ENCODE measurements around the gene MGRN1.

The MGRN1 gene

DNA sequence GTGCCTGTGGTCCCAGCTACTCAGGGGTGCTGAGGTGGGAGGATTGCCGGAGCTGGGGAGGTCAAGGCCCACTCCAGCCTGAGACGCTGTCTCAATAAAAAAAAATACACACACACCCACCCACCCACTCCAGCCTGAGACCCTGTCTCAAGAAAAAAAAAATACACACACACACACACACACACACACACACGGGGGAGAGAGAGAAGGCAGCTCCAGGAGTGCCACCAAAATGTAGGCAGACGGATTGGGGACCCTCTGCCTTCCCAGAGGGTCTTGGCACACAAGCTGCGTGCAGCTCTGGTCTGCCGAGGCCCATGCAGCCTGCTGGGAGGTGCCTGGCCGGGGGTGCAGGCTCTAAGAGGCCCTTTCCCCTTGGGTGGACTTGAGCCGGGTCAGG lies 62.8 kb downstream of the MGRN1 start:
- Histone ChIP-seq H3K36me3 (replicated peaks; ENCODE audit: insufficient read depth, low read length) (no peaks in the 10 kb centered on the region), H3F3A (ENCODE audit: insufficient read depth, low read length) (no peaks in the 10 kb centered on the region), H3K4me3 (ENCODE audit: low read length) (no peak overlapping the region), H4K20me1 (ENCODE audit: insufficient read depth, low read length) (no peaks in the 10 kb centered on the region), H3K27me3 (replicated peaks; ENCODE audit: insufficient read depth, low read length) (no peaks in the 10 kb centered on the region), H3K9me2 (replicated peaks; ENCODE audit: insufficient read depth, low read length) (no peaks in the 10 kb centered on the region), H3K4me1 (ENCODE audit: low read length) (0 out of 2 replicates have a peak, but pooled peaks cover 3% of the 10 kb centered on the region), H3K27ac (ENCODE audit: low read length) (no peak overlapping the region), H2AFZ (ENCODE audit: low read length) (no peak overlapping the region), H3K9ac (ENCODE audit: low read length) (no peak overlapping the region), H3K4me2 (ENCODE audit: low read depth, low read length) (no peak overlapping the region), H3K79me2 (ENCODE audit: low read length) (no peaks in the 10 kb centered on the region), H3K9me3 (replicated peaks; ENCODE audit: insufficient read depth, low read length) (no peaks in the 10 kb centered on the region)
- TF ChIP-seq EZH2phosphoT487 (IDR thresholded peaks at IDR 0.05; ENCODE audit: low read length): no peak
- no peak for TF ChIP-seq CTCF (IDR thresholded peaks at IDR 0.05; ENCODE audit: low read length)
- TF ChIP-seq EZH2 (optimal IDR thresholded peaks at IDR 0.05; ENCODE audit: low read depth, low read length): no peak
- DNase-seq: no peak

DNA sequence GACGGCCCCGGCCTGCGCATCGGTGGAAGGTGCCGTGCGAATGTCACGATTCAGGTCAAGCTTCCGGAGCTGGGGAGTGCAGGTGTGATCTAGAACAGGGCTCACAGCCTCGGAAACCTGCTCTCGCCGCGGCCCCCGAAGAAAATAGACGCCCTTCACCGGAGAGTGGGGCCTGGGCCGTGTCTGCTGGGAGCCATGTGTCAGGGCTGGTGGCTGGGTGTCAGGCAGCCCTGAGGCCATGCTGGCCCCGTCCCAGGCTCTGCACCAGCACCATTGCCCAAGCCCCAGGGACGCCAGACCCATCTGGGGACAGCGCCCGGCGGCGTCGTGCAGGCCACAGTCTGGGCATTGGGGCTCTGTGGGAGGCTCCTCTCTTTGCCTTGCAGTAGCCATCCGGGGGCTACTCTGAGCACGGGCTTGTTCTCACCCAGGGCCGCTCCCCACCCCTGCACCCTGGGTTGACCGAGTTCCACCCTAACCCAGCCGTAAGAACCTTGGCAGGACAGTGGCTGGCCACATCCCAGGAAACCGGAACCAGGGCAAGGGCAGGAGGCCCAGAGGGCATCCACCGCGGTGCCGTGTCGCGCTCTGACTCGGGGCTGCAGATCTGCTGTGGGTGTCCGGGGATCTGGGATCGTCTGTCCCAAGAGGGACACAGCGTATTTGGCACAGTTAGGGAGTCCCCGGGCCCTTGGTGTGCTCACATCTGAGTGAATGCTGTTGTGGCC lies 63.5 kb downstream of the MGRN1 start:
- peaks cover 7% of the 10 kb centered on the region; the same call in 1 of the 2 replicates for H3K4me1 ChIP-seq (ENCODE audit: low read length)

DNA sequence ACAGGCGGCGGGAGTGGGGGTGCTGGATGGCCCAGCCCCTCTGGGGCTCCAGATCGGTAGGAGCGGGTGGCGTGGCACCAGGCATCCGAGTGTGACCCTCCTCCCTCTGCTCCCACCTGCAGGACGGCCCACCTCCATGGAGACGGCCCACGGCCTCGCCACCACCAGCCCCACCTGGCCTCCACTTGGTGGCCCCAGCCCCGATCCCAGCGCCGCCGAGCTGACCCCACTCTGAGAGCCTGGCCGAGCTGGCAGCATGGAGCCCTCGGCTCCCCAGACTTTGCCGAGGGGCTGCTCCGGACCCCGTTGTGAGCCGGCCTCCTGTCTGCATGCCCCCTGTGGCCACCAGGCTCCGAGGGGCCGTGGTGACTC lies 64.0 kb downstream of the MGRN1 start:
- Histone ChIP-seq H4K20me1 (ENCODE audit: insufficient read depth, low read length) (no peaks in the 10 kb centered on the region), H2AFZ (ENCODE audit: low read length) (no peak overlapping the region), H3K27me3 (replicated peaks; ENCODE audit: insufficient read depth, low read length) (no peaks in the 10 kb centered on the region), H3K27ac (ENCODE audit: low read length) (no peak overlapping the region), H3K4me3 (ENCODE audit: low read length) (no peak overlapping the region), H3K4me2 (ENCODE audit: low read depth, low read length) (no peak overlapping the region), H3K4me1 (ENCODE audit: low read length) (peaks cover 7% of the 10 kb centered on the region; the same call in 1 of the 2 replicates), H3F3A (ENCODE audit: insufficient read depth, low read length) (no peaks in the 10 kb centered on the region), H3K9me2 (replicated peaks; ENCODE audit: insufficient read depth, low read length) (no peaks in the 10 kb centered on the region), H3K36me3 (replicated peaks; ENCODE audit: insufficient read depth, low read length) (no peaks in the 10 kb centered on the region), H3K9ac (ENCODE audit: low read length) (no peak overlapping the region), H3K9me3 (replicated peaks; ENCODE audit: insufficient read depth, low read length) (no peaks in the 10 kb centered on the region), H3K79me2 (ENCODE audit: low read length) (peaks cover 1% of the 10 kb centered on the region)
- DNase-seq: no peak
- TF ChIP-seq EZH2phosphoT487 (IDR thresholded peaks at IDR 0.05; ENCODE audit: low read length) (no peak), CTCF (IDR thresholded peaks at IDR 0.05; ENCODE audit: low read length) (no peak), EZH2 (optimal IDR thresholded peaks at IDR 0.05; ENCODE audit: low read depth, low read length) (no peak)

More for the DNA sequence above, 63.5 kb downstream of the MGRN1 start:
- H3K4me3 ChIP-seq (ENCODE audit: low read length): no peak overlapping the region
- no peaks in the 10 kb centered on the region for H3K27me3 ChIP-seq (replicated peaks; ENCODE audit: insufficient read depth, low read length)
- no peaks in the 10 kb centered on the region for H3K79me2 ChIP-seq (ENCODE audit: low read length)
- H3F3A ChIP-seq (ENCODE audit: insufficient read depth, low read length): no peaks in the 10 kb centered on the region
- no peak overlapping the region for H3K9ac ChIP-seq (ENCODE audit: low read length)
- no peak for DNase-seq
- no peak overlapping the region for H3K4me2 ChIP-seq (ENCODE audit: low read depth, low read length)
- TF ChIP-seq EZH2phosphoT487 (IDR thresholded peaks at IDR 0.05; ENCODE audit: low read length) (no peak), EZH2 (optimal IDR thresholded peaks at IDR 0.05; ENCODE audit: low read depth, low read length) (no peak), CTCF (IDR thresholded peaks at IDR 0.05; ENCODE audit: low read length) (no peak)
- H3K9me3 ChIP-seq (replicated peaks; ENCODE audit: insufficient read depth, low read length): no peaks in the 10 kb centered on the region
- no peak overlapping the region for H2AFZ ChIP-seq (ENCODE audit: low read length)
- H4K20me1 ChIP-seq (ENCODE audit: insufficient read depth, low read length): no peaks in the 10 kb centered on the region
- no peaks in the 10 kb centered on the region for H3K36me3 ChIP-seq (replicated peaks; ENCODE audit: insufficient read depth, low read length)
- H3K27ac ChIP-seq (ENCODE audit: low read length): no peak overlapping the region
- no peaks in the 10 kb centered on the region for H3K9me2 ChIP-seq (replicated peaks; ENCODE audit: insufficient read depth, low read length)

All from MM.1S (cell line).